ENCODE data around the gene LCAT. TPM values are rescaled to one million over a fixed set of nuclear protein-coding genes. Genes with fewer than 3 reads are reported as not detected.

LCAT gene
- total RNA-seq, 1 donor from 2014 or later = 17.0 TPM

DNA sequence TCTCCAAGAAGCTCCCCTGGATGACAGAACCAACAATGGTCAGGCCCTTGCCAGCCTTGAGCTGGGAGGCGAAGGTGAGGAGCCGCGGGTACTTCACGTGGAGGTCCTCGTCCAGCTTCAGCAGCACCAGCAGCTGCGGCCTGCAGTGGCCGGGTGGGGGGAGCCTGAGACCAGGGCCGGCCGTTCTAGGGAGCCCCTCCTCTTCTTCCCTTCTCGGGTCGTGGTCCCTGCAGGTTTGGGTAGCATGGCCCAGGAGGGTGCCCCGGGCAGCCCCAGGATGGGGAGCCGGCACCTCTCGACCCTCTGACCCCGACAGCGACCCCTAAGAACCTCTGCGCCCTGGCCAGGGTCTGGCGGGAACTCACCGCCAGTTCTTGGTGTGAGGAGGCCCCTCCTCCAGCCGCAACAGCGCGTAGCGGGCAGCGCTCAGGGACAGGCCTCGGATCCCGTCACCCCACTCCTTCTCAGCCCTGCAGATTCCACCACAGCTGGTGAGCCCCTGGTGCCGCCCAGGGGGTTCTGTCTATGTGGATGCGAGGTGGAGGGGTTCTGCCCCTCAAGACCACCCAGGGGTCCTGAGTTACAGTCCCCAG lies 3.1 kb upstream of the LCAT start:
- no peak overlapping the region for H3K27ac Mint-ChIP-seq

DNA sequence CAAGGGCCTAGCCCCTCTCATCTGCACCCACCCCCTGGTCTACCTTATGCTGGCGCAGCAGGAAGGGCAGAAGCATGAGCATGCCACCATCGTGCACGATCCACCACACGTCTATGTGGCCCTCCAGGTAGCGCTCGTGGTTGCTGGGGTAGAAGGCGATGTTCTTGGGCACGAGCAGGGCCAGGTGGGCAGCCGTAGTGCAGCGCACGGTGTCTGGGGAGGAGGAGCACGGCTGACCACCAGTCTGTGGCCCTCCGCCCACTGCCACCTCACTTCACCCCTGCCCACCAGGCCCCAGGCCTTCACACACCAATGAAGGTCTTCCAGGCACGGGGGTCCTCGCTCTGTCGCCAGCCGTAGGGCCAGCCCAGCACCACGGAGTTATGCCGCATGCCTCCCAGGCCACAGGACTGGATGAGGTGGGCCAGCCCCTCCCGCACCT lies 2.2 kb upstream of the LCAT start:
- no peaks in the 10 kb centered on the region for H3K9me3 Mint-ChIP-seq
- intact Hi-C loops (cut with micrococcal nuclease) = no loop called here
- peaks cover 20% of the 10 kb centered on the region for H3K36me3 Mint-ChIP-seq (ENCODE audit: low read depth)
- peaks cover 8% of the 10 kb centered on the region for H3K4me1 Mint-ChIP-seq
- no peaks in the 10 kb centered on the region for H3K27me3 Mint-ChIP-seq
- no peak for ATAC-seq (ENCODE audit: low read depth)
- no peak for DNase-seq
- ChIA-PET CTCF (no interaction called here), POLR2A (no interaction called here)
- TF ChIP-seq, protein P1, sequence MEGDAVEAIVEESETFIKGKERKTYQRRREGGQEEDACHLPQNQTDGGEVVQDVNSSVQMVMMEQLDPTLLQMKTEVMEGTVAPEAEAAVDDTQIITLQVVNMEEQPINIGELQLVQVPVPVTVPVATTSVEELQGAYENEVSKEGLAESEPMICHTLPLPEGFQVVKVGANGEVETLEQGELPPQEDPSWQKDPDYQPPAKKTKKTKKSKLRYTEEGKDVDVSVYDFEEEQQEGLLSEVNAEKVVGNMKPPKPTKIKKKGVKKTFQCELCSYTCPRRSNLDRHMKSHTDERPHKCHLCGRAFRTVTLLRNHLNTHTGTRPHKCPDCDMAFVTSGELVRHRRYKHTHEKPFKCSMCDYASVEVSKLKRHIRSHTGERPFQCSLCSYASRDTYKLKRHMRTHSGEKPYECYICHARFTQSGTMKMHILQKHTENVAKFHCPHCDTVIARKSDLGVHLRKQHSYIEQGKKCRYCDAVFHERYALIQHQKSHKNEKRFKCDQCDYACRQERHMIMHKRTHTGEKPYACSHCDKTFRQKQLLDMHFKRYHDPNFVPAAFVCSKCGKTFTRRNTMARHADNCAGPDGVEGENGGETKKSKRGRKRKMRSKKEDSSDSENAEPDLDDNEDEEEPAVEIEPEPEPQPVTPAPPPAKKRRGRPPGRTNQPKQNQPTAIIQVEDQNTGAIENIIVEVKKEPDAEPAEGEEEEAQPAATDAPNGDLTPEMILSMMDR (IDR thresholded peaks at IDR 0.05) = no peak
- H3K27ac Mint-ChIP-seq = no peak overlapping the region
- no peak overlapping the region for H3K4me3 Mint-ChIP-seq

More for the DNA sequence above, 3.1 kb upstream of the LCAT start:
- TF ChIP-seq, protein P1 (IDR thresholded peaks at IDR 0.05) = no peak
- H3K36me3 Mint-ChIP-seq (ENCODE audit: low read depth) = peaks cover 24% of the 10 kb centered on the region
- ChIA-PET POLR2A (interaction anchor here (0.5 to 0.6 kb wide), 2 partner anchors 13 to 81 kb away, joined by 3 read pairs; no protein-coding TSS in a partner anchor), CTCF (no interaction called here)
- DNase-seq = no peak
- no peak for ATAC-seq (ENCODE audit: low read depth)
- intact Hi-C loops (cut with micrococcal nuclease) = no loop called here
- H3K4me1 Mint-ChIP-seq = peaks cover 2% of the 10 kb centered on the region
- no peak overlapping the region for H3K4me3 Mint-ChIP-seq
- H3K9me3 Mint-ChIP-seq = no peaks in the 10 kb centered on the region
- H3K27me3 Mint-ChIP-seq = no peaks in the 10 kb centered on the region

DNA sequence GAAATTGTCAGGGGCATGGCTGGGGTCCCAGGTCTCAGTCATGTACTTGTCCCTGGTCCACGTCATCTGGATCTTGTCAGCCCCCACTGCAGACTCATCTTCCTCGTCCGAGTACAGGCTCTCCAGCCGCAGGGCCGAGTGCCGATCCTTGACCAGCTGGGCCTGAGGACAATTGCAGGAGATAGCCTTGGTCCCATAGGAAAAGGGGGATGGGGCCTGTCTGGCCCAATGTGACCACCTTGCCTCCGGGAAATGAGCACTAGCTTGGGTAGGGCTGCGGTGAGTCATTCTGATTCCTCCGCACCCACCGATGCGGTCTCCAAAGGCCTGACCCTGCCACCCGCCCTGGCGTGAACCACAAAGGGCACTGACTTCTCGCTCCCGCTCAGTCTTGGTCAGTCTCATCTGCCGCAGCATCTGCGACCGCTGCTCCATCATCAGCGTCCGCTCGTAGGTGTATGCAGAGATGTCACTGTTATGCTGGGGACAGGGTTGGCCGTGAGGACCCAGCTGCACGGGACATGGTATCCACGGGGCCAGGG lies 1.5 kb upstream of the LCAT start:
- ATAC-seq (ENCODE audit: low read depth) (no peak), DNase-seq (no peak)
- Mint-ChIP-seq H3K4me3 (no peak overlapping the region), H3K27me3 (no peaks in the 10 kb centered on the region), H3K36me3 (ENCODE audit: low read depth) (peaks cover 16% of the 10 kb centered on the region), H3K4me1 (peaks cover 9% of the 10 kb centered on the region), H3K27ac (no peak overlapping the region), H3K9me3 (no peaks in the 10 kb centered on the region)
- TF ChIP-seq, protein P1 (IDR thresholded peaks at IDR 0.05) = no peak
- POLR2A ChIA-PET = no interaction called here
- intact Hi-C loops (cut with micrococcal nuclease) = no loop called here
- CTCF ChIA-PET = interaction anchor here (1.2 kb wide), 1 partner anchor 62 kb away, joined by 3 read pairs; no protein-coding TSS in a partner anchor

DNA sequence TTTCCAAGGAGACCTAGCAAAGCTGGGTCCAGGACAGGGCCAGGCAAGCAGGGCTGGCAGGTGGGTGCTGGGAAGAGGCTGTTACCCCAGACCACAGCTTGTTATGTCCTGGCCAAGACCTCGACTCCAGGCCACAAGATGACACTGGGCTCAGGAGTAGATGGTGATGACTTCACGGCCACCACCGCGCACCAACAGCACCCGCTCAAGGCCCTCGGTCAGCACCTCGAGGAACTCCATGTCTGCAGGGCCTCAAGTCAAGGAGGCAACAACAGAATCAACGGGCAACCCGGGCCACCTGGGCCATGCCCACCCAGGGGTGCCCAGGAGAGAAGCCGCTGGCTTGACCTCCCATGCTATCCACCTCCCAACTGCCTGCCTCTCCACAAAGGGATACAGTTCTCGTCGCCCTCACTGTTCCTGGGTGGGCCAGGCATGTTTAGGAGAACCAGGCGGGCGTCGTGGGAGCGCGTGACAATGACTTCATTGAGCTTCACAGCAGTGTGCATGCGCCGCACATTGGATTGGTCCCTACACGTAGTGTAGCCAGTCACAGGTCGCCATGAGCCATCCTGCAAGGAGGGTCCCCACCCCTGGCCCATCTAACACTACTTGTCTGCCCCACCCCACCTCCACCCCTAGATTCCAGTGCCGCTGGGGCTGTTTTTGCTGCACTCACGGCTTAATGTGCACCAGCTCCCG lies 921 bp upstream of the LCAT start:
- TF ChIP-seq, protein P1 (IDR thresholded peaks at IDR 0.05) = no peak
- Mint-ChIP-seq H3K4me3 (no peak overlapping the region), H3K4me1 (peaks cover 15% of the 10 kb centered on the region), H3K27ac (no peak overlapping the region), H3K27me3 (no peaks in the 10 kb centered on the region), H3K36me3 (ENCODE audit: low read depth) (peaks cover 16% of the 10 kb centered on the region), H3K9me3 (no peaks in the 10 kb centered on the region)
- DNase-seq (no peak), ATAC-seq (ENCODE audit: low read depth) (no peak)
- ChIA-PET POLR2A (interaction anchor here (1.0 to 1.1 kb wide), 2 partner anchors 9 to 16 kb away, joined by 3 read pairs; no protein-coding TSS in a partner anchor), CTCF (interaction anchor here (1.2 kb wide), 2 partner anchors 61 to 96 kb away, joined by 3 read pairs; no protein-coding TSS in a partner anchor)
- intact Hi-C loops (cut with micrococcal nuclease) = no loop called here

DNA sequence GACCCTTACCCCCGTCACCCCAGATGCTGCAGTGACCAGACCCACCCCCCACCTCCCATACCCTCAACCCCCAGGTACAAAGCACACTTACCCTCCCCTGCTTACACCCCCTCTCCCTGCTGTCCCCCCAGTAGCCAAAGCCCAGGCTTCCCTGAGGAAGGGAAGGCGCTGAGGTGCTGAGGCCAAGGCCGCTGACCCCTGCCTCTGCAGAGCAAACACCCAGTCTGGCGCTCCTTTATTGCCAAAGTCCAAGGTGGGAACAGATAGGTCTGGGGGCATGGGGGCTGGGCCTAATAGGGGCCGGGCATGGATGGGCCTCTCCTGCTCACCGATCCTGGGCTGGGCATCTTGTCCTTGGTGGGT lies 683 bp downstream of the LCAT start:
- intact Hi-C loops (cut with micrococcal nuclease) = no loop called here
- H3K9me3 Mint-ChIP-seq = no peaks in the 10 kb centered on the region
- CTCF ChIA-PET = no interaction called here

More for the DNA sequence above, 683 bp downstream of the LCAT start:
- TF ChIP-seq, protein P1 (IDR thresholded peaks at IDR 0.05) = no peak
- Mint-ChIP-seq H3K4me1 (peaks cover 18% of the 10 kb centered on the region), H3K27ac (no peak overlapping the region), H3K36me3 (ENCODE audit: low read depth) (peaks cover 15% of the 10 kb centered on the region), H3K27me3 (no peaks in the 10 kb centered on the region), H3K4me3 (no peak overlapping the region)
- ATAC-seq (ENCODE audit: low read depth) = no peak
- no peak for DNase-seq
- POLR2A ChIA-PET = no interaction called here

All from activated B cell treated with CpG ODN at 0.5 μM for 24 hours (primary cell).